Esophagus squamous epithelium (tissue), 4 donors: Measurements from ENCODE around the gene RABEP2.

Source experiments
- POLR2A ChIP-seq, 4 donors: fragments of 450-650 bp; IDR thresholded peaks; one replicate each; pipeline ENCODE4 v1.6.1; 2017; ENCODE audit warnings: antibody characterized with exemption in 4 of 4, mild to moderate bottlenecking in 4 of 4, moderate library complexity in 3 of 4
- TF ChIP-seq, protein P1 (sequence below), 6 experiments: fragments of 450-650 bp in 4 of 6; fragments of 200-600 bp in 2 of 6; sonication (generic) in 2 of 6; IDR thresholded peaks; one replicate each; pipeline ENCODE4 v1.5.1; 2016 to 2019; ENCODE audit warnings: antibody characterized with exemption in 6 of 6, mild to moderate bottlenecking in 4 of 6, moderate library complexity in 4 of 6

DNA sequence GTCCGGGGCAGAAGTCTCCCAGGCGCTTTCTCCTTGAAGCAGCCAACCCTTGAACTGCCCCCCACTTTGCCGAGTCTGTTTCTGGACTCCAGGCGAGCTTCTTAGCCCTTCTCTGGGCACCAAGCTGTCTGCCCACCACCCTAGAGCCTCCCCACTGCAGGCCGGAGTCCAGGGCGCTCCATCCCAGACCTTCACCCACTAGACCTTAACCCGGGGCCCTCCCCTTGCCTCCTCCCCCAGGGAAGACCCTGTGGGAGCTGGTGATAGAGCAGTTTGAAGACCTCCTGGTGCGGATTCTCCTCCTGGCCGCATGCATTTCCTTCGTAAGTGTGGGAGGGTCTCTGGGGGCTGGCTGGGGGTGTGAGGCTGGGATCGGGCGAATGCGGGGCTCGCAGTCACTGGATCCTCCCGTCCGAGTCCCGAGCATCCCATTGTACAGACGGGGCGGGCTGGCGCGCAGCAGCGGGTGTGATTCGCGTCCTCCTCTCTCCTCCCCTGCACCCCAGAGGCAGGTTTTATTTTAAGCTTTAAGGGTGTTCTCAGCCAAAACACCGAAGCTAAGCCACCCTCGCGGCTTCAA lies 45.7 kb downstream of the RABEP2 start:
- TF ChIP-seq, protein P1, sequence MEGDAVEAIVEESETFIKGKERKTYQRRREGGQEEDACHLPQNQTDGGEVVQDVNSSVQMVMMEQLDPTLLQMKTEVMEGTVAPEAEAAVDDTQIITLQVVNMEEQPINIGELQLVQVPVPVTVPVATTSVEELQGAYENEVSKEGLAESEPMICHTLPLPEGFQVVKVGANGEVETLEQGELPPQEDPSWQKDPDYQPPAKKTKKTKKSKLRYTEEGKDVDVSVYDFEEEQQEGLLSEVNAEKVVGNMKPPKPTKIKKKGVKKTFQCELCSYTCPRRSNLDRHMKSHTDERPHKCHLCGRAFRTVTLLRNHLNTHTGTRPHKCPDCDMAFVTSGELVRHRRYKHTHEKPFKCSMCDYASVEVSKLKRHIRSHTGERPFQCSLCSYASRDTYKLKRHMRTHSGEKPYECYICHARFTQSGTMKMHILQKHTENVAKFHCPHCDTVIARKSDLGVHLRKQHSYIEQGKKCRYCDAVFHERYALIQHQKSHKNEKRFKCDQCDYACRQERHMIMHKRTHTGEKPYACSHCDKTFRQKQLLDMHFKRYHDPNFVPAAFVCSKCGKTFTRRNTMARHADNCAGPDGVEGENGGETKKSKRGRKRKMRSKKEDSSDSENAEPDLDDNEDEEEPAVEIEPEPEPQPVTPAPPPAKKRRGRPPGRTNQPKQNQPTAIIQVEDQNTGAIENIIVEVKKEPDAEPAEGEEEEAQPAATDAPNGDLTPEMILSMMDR (IDR thresholded peaks at IDR 0.05): no peak
- no peak for TF ChIP-seq POLR2A (IDR thresholded peaks at IDR 0.05)
